OCI-LY7 (cell line): ENCODE measurements around the gene TSACC. TPM values are rescaled to one million over a fixed set of nuclear protein-coding genes. Genes with fewer than 3 reads are reported as not detected.

ENCODE experiments used
- BruUV-seq: library from RNA; stranded (reverse); fragments of 400-500 nt; replicated peaks from 2 replicates; lab custom pipeline; 2021; lab: Mats Ljungman, UMichigan
- CTCF ChIA-PET: fragments of 300-600 bp; sonication (Branson Sonifier 250); formaldehyde crosslinking; loops from one replicate; lab custom pipeline; 2022; ENCODE audit warnings: antibody characterized with exemption; ENCODE audit not compliant: unreplicated experiment; lab: Charles Lee
- POLR2A ChIA-PET: fragments of 300-600 bp; sonication (Branson Sonifier 250); formaldehyde crosslinking; loops from one replicate; lab custom pipeline; 2022; ENCODE audit warnings: antibody characterized with exemption; lab: Charles Lee
- DNase-seq: peaks from one replicate; pipeline ENCODE4 v3.0.0-alpha.2; 2015; ENCODE audit warnings: low spot score
- H2AFZ ChIP-seq: fragments of 200-600 bp; sonication (generic), shearing (Covaris generic); 2 replicates; pipeline ENCODE4 v1.6.1; 2014; ENCODE audit warnings: mild to moderate bottlenecking, antibody characterized with exemption, low read length, moderate library complexity
- H3K27ac ChIP-seq: fragments of 200-600 bp; sonication (generic); 2 replicates; pipeline ENCODE4 v1.5.1; 2014; ENCODE audit warnings: mixed run types, low read depth, mild to moderate bottlenecking, moderate library complexity, low read length, inconsistent platforms; ENCODE audit not compliant: poor library complexity, severe bottlenecking
- H3K36me3 ChIP-seq: fragments of 200-600 bp; sonication (generic); 2 replicates; pipeline ENCODE4 v1.6.1; 2014; ENCODE audit warnings: mild to moderate bottlenecking, antibody characterized with exemption, low read length, moderate library complexity, mixed read lengths; ENCODE audit not compliant: insufficient read depth
- H3K4me1 ChIP-seq: fragments of 200-600 bp; sonication (generic); 2 replicates; pipeline ENCODE4 v1.5.1; 2014; ENCODE audit warnings: mild to moderate bottlenecking, low read length; ENCODE audit not compliant: insufficient read depth, poor library complexity, severe bottlenecking
- H3K4me2 ChIP-seq: fragments of 200-600 bp; sonication (generic); 2 replicates; pipeline ENCODE4 v1.6.1; 2014; ENCODE audit warnings: mild to moderate bottlenecking, low read length
- H3K4me3 ChIP-seq: fragments of 200-600 bp; sonication (generic); 2 replicates; pipeline ENCODE4 v1.5.1; 2014; ENCODE audit warnings: mild to moderate bottlenecking, low read depth, low read length; ENCODE audit not compliant: poor library complexity, severe bottlenecking
- H3K79me2 ChIP-seq: fragments of 200-600 bp; sonication (generic); 2 replicates; pipeline ENCODE4 v1.6.1; 2016; ENCODE audit warnings: low read depth, mild to moderate bottlenecking, low read length, moderate library complexity, mixed read lengths; ENCODE audit not compliant: insufficient read depth
- H3K9me2 ChIP-seq: fragments of 200-600 bp; sonication (generic); 2 replicates; pipeline ENCODE4 v1.6.1; 2016; ENCODE audit warnings: mild to moderate bottlenecking, low read length, mixed read lengths; ENCODE audit not compliant: insufficient read depth
- H3K9me3 ChIP-seq: fragments of 200-600 bp; sonication (generic); 2 replicates; pipeline ENCODE4 v1.6.1; 2014; ENCODE audit warnings: mild to moderate bottlenecking, mixed run types, low read length, mixed read lengths
- H4K20me1 ChIP-seq: fragments of 200-600 bp; sonication (generic); 2 replicates; pipeline ENCODE4 v1.6.1; 2014; ENCODE audit warnings: mild to moderate bottlenecking, antibody characterized with exemption, low read length, moderate library complexity, mixed read lengths; ENCODE audit not compliant: insufficient read depth
- CTCF ChIP-seq: fragments of 200-600 bp; sonication (generic); conservative IDR thresholded peaks from 2 replicates; pipeline ENCODE4 v1.5.1; 2014; ENCODE audit warnings: mild to moderate bottlenecking, antibody characterized with exemption, low read length, moderate library complexity, mixed read lengths
- EZH2phosphoT487 ChIP-seq: fragments of 200-600 bp; sonication (generic); IDR thresholded peaks from 2 replicates; pipeline ENCODE4 v1.6.1; 2018; ENCODE audit warnings: low read depth, borderline replicate concordance, mild to moderate bottlenecking, mixed run types, antibody characterized with exemption, low read length, moderate library complexity, mixed read lengths
- intact Hi-C: fragments of 100-400 bp; cut with micrococcal nuclease; formaldehyde crosslinking; loops from one replicate; pipeline ENCODE4 v1.10.0; 2022; ENCODE audit not compliant: unreplicated experiment
- total RNA-seq, 2 experiments: library from RNA; depleted of rRNA in 1 of 2; stranded (reverse); fragments of >200 nt in 1 of 2; shearing (Covaris generic) in 1 of 2; gene quantifications; 2 replicates each; pipeline ENCODE4 v1.2.3, GENCODE V29; 2014 to 2022

The TSACC gene
- total RNA-seq, 2 experiments from 2014 or later = 2.0 to 2.3 TPM

GRCh38 chr1:156356262-156356874 lies 18.0 kb downstream of the TSACC start:
- BruUV-seq = no TSS peak
- no peak for DNase-seq
- Histone ChIP-seq H2AFZ (no peak overlapping the region), H3K9me2 (no peaks in the 10 kb centered on the region), H3K4me3 (no peak overlapping the region), H4K20me1 (no peaks in the 10 kb centered on the region), H3K36me3 (no peaks in the 10 kb centered on the region), H3K79me2 (no peaks in the 10 kb centered on the region), H3K4me2 (no peak overlapping the region), H3K4me1 (no peaks in the 10 kb centered on the region), H3K9me3 (no peaks in the 10 kb centered on the region), H3K27ac (no peak overlapping the region)
- ChIA-PET POLR2A (interaction anchor here (0.7 kb wide), 1 partner anchor 528 kb away, joined by 4 read pairs; no protein-coding TSS in a partner anchor), CTCF (no interaction called here)
- TF ChIP-seq EZH2phosphoT487 = no peak
- TF ChIP-seq CTCF = no peak
- intact Hi-C loops = no loop called here

GRCh38 chr1:156356875-156357534 lies 18.7 kb downstream of the TSACC start:
- no peaks in the 10 kb centered on the region for H3K36me3 ChIP-seq
- ChIA-PET POLR2A (no interaction called here), CTCF (no interaction called here)
- peak; percentile 69 for DNase-seq
- intact Hi-C loops = no loop called here
- BruUV-seq = no TSS peak
- TF ChIP-seq EZH2phosphoT487 = no peak
- TF ChIP-seq CTCF = peak; percentile 89
- H2AFZ ChIP-seq = no peak overlapping the region
- no peak overlapping the region for H3K27ac ChIP-seq
- no peaks in the 10 kb centered on the region for H4K20me1 ChIP-seq
- no peak overlapping the region for H3K4me3 ChIP-seq
- H3K4me2 ChIP-seq = no peak overlapping the region
- no peaks in the 10 kb centered on the region for H3K4me1 ChIP-seq
- H3K9me2 ChIP-seq = no peaks in the 10 kb centered on the region
- H3K79me2 ChIP-seq = no peaks in the 10 kb centered on the region
- H3K9me3 ChIP-seq = no peaks in the 10 kb centered on the region

GRCh38 chr1:156357977-156358376 lies 19.7 kb downstream of the TSACC start:
- H3K4me1 ChIP-seq = no peaks in the 10 kb centered on the region
- no peak overlapping the region for H3K27ac ChIP-seq
- TF ChIP-seq EZH2phosphoT487 = no peak
- TF ChIP-seq CTCF = no peak
- intact Hi-C loops = no loop called here
- DNase-seq = no peak
- CTCF ChIA-PET = interaction anchor here (1.4 kb wide), 1 partner anchor 28 kb away, joined by 3 read pairs; no protein-coding TSS in a partner anchor
- H3K4me3 ChIP-seq = no peak overlapping the region
- no peak overlapping the region for H2AFZ ChIP-seq
- H3K79me2 ChIP-seq = no peaks in the 10 kb centered on the region
- no peak overlapping the region for H3K4me2 ChIP-seq
- POLR2A ChIA-PET = no interaction called here
- H3K36me3 ChIP-seq = no peaks in the 10 kb centered on the region
- H3K9me3 ChIP-seq = no peaks in the 10 kb centered on the region
- H3K9me2 ChIP-seq = no peaks in the 10 kb centered on the region
- no TSS peak for BruUV-seq
- no peaks in the 10 kb centered on the region for H4K20me1 ChIP-seq
